HEK293T (cell line): ENCODE results near the gene MCM7.
A peak's percentile ranks its signal among the peaks of the same experiment; 100 is the strongest.

ENCODE experiments used
- CTCF ChIA-PET: fragments of 350-600 bp; formaldehyde crosslinking; extraction: SDS; loops from one replicate; lab custom pipeline; 2021; ENCODE audit warnings: antibody characterized with exemption, inconsistent platforms; lab: Yijun Ruan, JAX
- POLR2A ChIA-PET: fragments of 350-600 bp; formaldehyde crosslinking; extraction: SDS; loops from one replicate; lab custom pipeline; 2020; ENCODE audit warnings: antibody characterized with exemption, inconsistent platforms; lab: Yijun Ruan, JAX
- DNase-seq: peaks from one replicate; pipeline ENCODE4 v3.0.0; 2012; ENCODE audit warnings: mixed read lengths; ENCODE audit errors: extremely low spot score
- ARNT ChIP-seq: fragments of 450-650 bp; IDR thresholded peaks from 2 replicates; pipeline ENCODE4 v1.6.1; 2017; ENCODE audit warnings: mild to moderate bottlenecking
- BHLHE40 ChIP-seq: fragments of 450-650 bp; IDR thresholded peaks from 2 replicates; pipeline ENCODE4 v1.6.1; 2016; ENCODE audit warnings: mild to moderate bottlenecking, moderate library complexity, borderline replicate concordance
- CTBP1 ChIP-seq: fragments of 450-650 bp; IDR thresholded peaks from 2 replicates; pipeline ENCODE4 v1.6.1; 2016; ENCODE audit warnings: borderline replicate concordance
- ELF4 ChIP-seq: fragments of 450-650 bp; IDR thresholded peaks from 2 replicates; pipeline ENCODE4 v1.6.1; 2017; ENCODE audit warnings: antibody characterized with exemption
- FOXA1 ChIP-seq: fragments of 450-650 bp; IDR thresholded peaks from 2 replicates; pipeline ENCODE4 v1.6.1; 2016; ENCODE audit warnings: mild to moderate bottlenecking
- FOXK2 ChIP-seq: fragments of 450-650 bp; IDR thresholded peaks from 2 replicates; pipeline ENCODE4 v1.6.1; 2016; ENCODE audit warnings: mild to moderate bottlenecking
- FOXM1 ChIP-seq: fragments of 450-650 bp; IDR thresholded peaks from 2 replicates; pipeline ENCODE4 v1.6.1; 2017; ENCODE audit warnings: mild to moderate bottlenecking, borderline replicate concordance
- HDGF ChIP-seq: fragments of 450-650 bp; IDR thresholded peaks from 2 replicates; pipeline ENCODE4 v1.6.1; 2017; ENCODE audit warnings: antibody characterized with exemption, borderline replicate concordance
- L3MBTL2 ChIP-seq: fragments of 450-650 bp; conservative IDR thresholded peaks from 2 replicates; pipeline ENCODE4 v1.6.1; 2016; ENCODE audit warnings: mild to moderate bottlenecking
- LEF1 ChIP-seq: fragments of 450-650 bp; IDR thresholded peaks from 2 replicates; pipeline ENCODE4 v1.6.1; 2017; ENCODE audit warnings: mild to moderate bottlenecking, borderline replicate concordance
- NFRKB ChIP-seq: fragments of 450-650 bp; IDR thresholded peaks from 2 replicates; pipeline ENCODE4 v1.6.1; 2016; ENCODE audit warnings: mild to moderate bottlenecking, moderate library complexity
- PKNOX1 ChIP-seq: fragments of 450-650 bp; IDR thresholded peaks from 2 replicates; pipeline ENCODE4 v1.6.1; 2016
- SP1 ChIP-seq: fragments of 450-650 bp; IDR thresholded peaks from 2 replicates; pipeline ENCODE4 v1.6.1; 2017
- SUZ12 ChIP-seq: fragments of 450-650 bp; IDR thresholded peaks from 2 replicates; pipeline ENCODE4 v1.6.1; 2016; ENCODE audit warnings: mild to moderate bottlenecking
- TARDBP ChIP-seq: fragments of 450-650 bp; IDR thresholded peaks from 2 replicates; pipeline ENCODE4 v1.6.1; 2016
- ZNF384 ChIP-seq: fragments of 450-650 bp; IDR thresholded peaks from 2 replicates; pipeline ENCODE4 v1.6.1; 2016

Gene MCM7

GRCh38 chr7:100122568-100122967 lies 21.4 kb upstream of the MCM7 start:
- DNase-seq, result no peak
- ChIA-PET CTCF (no interaction called here), POLR2A (interaction anchor here (1.1 to 6.0 kb wide), 2 partner anchors 20 to 307 kb away, joined by 3 to 80 read pairs; partner anchors contain the start of genes AP4M1 and MCM7)
- TF ChIP-seq ZNF384, result no peak
- no peak for TF ChIP-seq FOXM1
- no peak for TF ChIP-seq HDGF
- no peak for TF ChIP-seq CTBP1
- no peak for TF ChIP-seq FOXK2
- no peak for TF ChIP-seq ARNT
- TF ChIP-seq TARDBP, result no peak
- TF ChIP-seq NFRKB, result no peak
- no peak for TF ChIP-seq SUZ12
- no peak for TF ChIP-seq FOXA1
- TF ChIP-seq BHLHE40, result no peak
- no peak for TF ChIP-seq SP1
- TF ChIP-seq L3MBTL2, result no peak
- no peak for TF ChIP-seq ELF4
- no peak for TF ChIP-seq LEF1
- TF ChIP-seq PKNOX1, result no peak

GRCh38 chr7:100122067-100122466 lies 20.9 kb upstream of the MCM7 start:
- POLR2A ChIA-PET, result interaction anchor here (1.1 to 6.0 kb wide), 2 partner anchors 20 to 307 kb away, joined by 3 to 80 read pairs; partner anchors contain the start of genes AP4M1 and MCM7
- TF ChIP-seq FOXK2, result no peak
- no peak for TF ChIP-seq LEF1
- TF ChIP-seq HDGF, result no peak
- no peak for TF ChIP-seq NFRKB
- no peak for TF ChIP-seq BHLHE40
- no peak for TF ChIP-seq SUZ12
- no peak for TF ChIP-seq TARDBP
- TF ChIP-seq SP1, result no peak
- TF ChIP-seq L3MBTL2, result no peak
- no peak for TF ChIP-seq FOXM1
- no peak for TF ChIP-seq FOXA1
- TF ChIP-seq ZNF384, result no peak
- TF ChIP-seq ARNT, result no peak
- no peak for TF ChIP-seq CTBP1
- TF ChIP-seq ELF4, result no peak
- no peak for TF ChIP-seq PKNOX1
- CTCF ChIA-PET, result no interaction called here
- DNase-seq, result no peak

GRCh38 chr7:100120733-100121036 lies 19.5 kb upstream of the MCM7 start:
- POLR2A ChIA-PET, result interaction anchor here (1.1 to 2.0 kb wide), 2 partner anchors 19 to 38 kb away, joined by 4 to 39 read pairs; partner anchors contain the start of genes AP4M1 and MCM7
- CTCF ChIA-PET, result interaction anchor here (0.9 to 1.2 kb wide), 2 partner anchors 10 to 38 kb away, joined by 3 to 4 read pairs; no protein-coding TSS in a partner anchor
- no peak for DNase-seq
- no peak for TF ChIP-seq FOXM1
- no peak for TF ChIP-seq PKNOX1
- TF ChIP-seq ARNT, result no peak
- no peak for TF ChIP-seq HDGF
- TF ChIP-seq CTBP1, result no peak
- no peak for TF ChIP-seq NFRKB
- TF ChIP-seq TARDBP, result no peak
- TF ChIP-seq ELF4, result no peak
- no peak for TF ChIP-seq ZNF384
- TF ChIP-seq SP1, result no peak
- no peak for TF ChIP-seq BHLHE40
- TF ChIP-seq L3MBTL2, result no peak
- TF ChIP-seq FOXK2, result no peak
- TF ChIP-seq SUZ12, result no peak
- TF ChIP-seq FOXA1, result no peak
- no peak for TF ChIP-seq LEF1

GRCh38 chr7:100119970-100120732 lies 19.0 kb upstream of the MCM7 start:
- no peak for TF ChIP-seq FOXA1
- no peak for TF ChIP-seq TARDBP
- peak; percentile 53; the same call in 1 of the 2 replicates for TF ChIP-seq ZNF384
- CTCF ChIA-PET, result interaction anchor here (0.5 to 1.2 kb wide), 3 partner anchors 10 to 440 kb away, joined by 3 to 4 read pairs (median 3); no protein-coding TSS in a partner anchor
- DNase-seq, result peak; percentile 64
- POLR2A ChIA-PET, result interaction anchor here (0.6 to 2.0 kb wide), 3 partner anchors 19 to 38 kb away, joined by 3 to 39 read pairs (median 4); partner anchors contain the start of genes AP4M1, LAMTOR4 and MCM7

- TF ChIP-seq ARNT, result 0 out of 2 replicates have a peak, but pooled peaks have one; percentile 51
- TF ChIP-seq LEF1, result peak; percentile 66; the same call in 1 of the 2 replicates
- TF ChIP-seq L3MBTL2, result peak; percentile 74
- TF ChIP-seq FOXA1, result no peak
- ChIA-PET CTCF (interaction anchor here (0.5 to 1.2 kb wide), 3 partner anchors 11 to 441 kb away, joined by 3 to 4 read pairs (median 3); no protein-coding TSS in a partner anchor), POLR2A (interaction anchor here (0.6 to 2.0 kb wide), 3 partner anchors 18 to 37 kb away, joined by 3 to 39 read pairs (median 4); partner anchors contain the start of genes AP4M1, LAMTOR4 and MCM7)
Observed at GRCh38 chr7:100119072-100119969, 18.1 kb upstream of the MCM7 start, which contains the start of the genes CNPY4 and TAF6. TSS of gene CNPY4 (plus strand) at chr7:100119634. CDS start at chr7:100119745, 111 bp downstream. TSS of gene TAF6 (minus strand) at chr7:100119358. CDS start at chr7:100114209, 5,149 bp downstream.

More at GRCh38 chr7:100119072-100119969, 18.1 kb upstream of the MCM7 start, which contains the start of the genes CNPY4 and TAF6:
- DNase-seq, result peak; percentile 98
